DMS 273 treated with DMSO at 0.1 percent for 48 hours (cell line): Measurements from ENCODE around the gene APOBEC3F.
A peak's percentile ranks its signal among the peaks of the same experiment; 100 is the strongest.
"Not testable (repeated sequence)": the region's sequence is repeated elsewhere in the genome, so short reads cannot be mapped to it uniquely, and the experiment has no call there.

ENCODE experiments used
- DNase-seq: peaks from one replicate; lab custom pipeline; 2025; lab: John Stamatoyannopoulos, UW

APOBEC3F gene

GRCh38 chr22:39040538-39041296, at the start of gene APOBEC3F:
Gene APOBEC3F (plus strand): TSS chr22:39040864. CDS start chr22:39040961, 97 bp downstream.
- DNase-seq, result not testable (repeated sequence)

GRCh38 chr22:38992871-38993371, 47.7 kb upstream of the APOBEC3F start:
- DNase-seq, result not testable (repeated sequence)

- DNase-seq, result no peak
Measured at GRCh38 chr22:38996105-38996504, 44.6 kb upstream of the APOBEC3F start.

- DNase-seq, result no peak
Measured at GRCh38 chr22:38997518-38997917, 43.1 kb upstream of the APOBEC3F start.

GRCh38 chr22:39003165-39003638, 37.5 kb upstream of the APOBEC3F start:
- peak; percentile 6 for DNase-seq

- no peak for DNase-seq
Measured at GRCh38 chr22:39007177-39007576, 33.5 kb upstream of the APOBEC3F start.

GRCh38 chr22:39008271-39008850, 32.3 kb upstream of the APOBEC3F start:
- DNase-seq, result not testable (repeated sequence)

- DNase-seq, result no peak
Measured at GRCh38 chr22:39010946-39011345, 29.7 kb upstream of the APOBEC3F start.

GRCh38 chr22:39012533-39013511, 27.8 kb upstream of the APOBEC3F start:
- DNase-seq, result no peak

- DNase-seq, result not testable (repeated sequence)
Measured at GRCh38 chr22:39013561-39013941, 27.1 kb upstream of the APOBEC3F start.

- DNase-seq, result no peak
Measured at GRCh38 chr22:39013942-39014722, 26.5 kb upstream of the APOBEC3F start, which contains the start of gene APOBEC3C. Gene APOBEC3C (plus strand): TSS chr22:39014257. CDS start chr22:39014363, 106 bp downstream.

- not testable (repeated sequence) for DNase-seq
Measured at GRCh38 chr22:39014723-39015121, 25.9 kb upstream of the APOBEC3F start.

- DNase-seq, result no peak
Measured at GRCh38 chr22:39016592-39016991, 24.1 kb upstream of the APOBEC3F start.

GRCh38 chr22:39017596-39018365, 22.9 kb upstream of the APOBEC3F start:
- no peak for DNase-seq

- DNase-seq, result not testable (repeated sequence)
Measured at GRCh38 chr22:39020021-39020651, 20.5 kb upstream of the APOBEC3F start.

GRCh38 chr22:39021552-39022250, 19.0 kb upstream of the APOBEC3F start:
- DNase-seq, result no peak

GRCh38 chr22:39024519-39025308, 15.9 kb upstream of the APOBEC3F start:
- DNase-seq, result no peak

- no peak for DNase-seq
Measured at GRCh38 chr22:39026509-39027150, 14.0 kb upstream of the APOBEC3F start.
